Mononuclear cell (primary cell): ENCODE results near the gene AADAC. TPM values are rescaled to one million over a fixed set of nuclear protein-coding genes. Genes with fewer than 3 reads are reported as not detected.
"Not testable (repeated sequence)": the region's sequence is repeated elsewhere in the genome, so short reads cannot be mapped to it uniquely, and the experiment has no call there.

Experiments
- H3K27me3 ChIP-seq: 2 replicates; pipeline ENCODE4 v1.6.0; 2011; ENCODE audit warnings: low read length, control low read depth; ENCODE audit not compliant: insufficient read depth
- H3K4me1 ChIP-seq: 2 replicates; pipeline ENCODE4 v1.5.1; 2011; ENCODE audit warnings: mild to moderate bottlenecking, low read length, control low read depth; ENCODE audit not compliant: insufficient read depth
- H3K4me3 ChIP-seq: 2 replicates; pipeline ENCODE4 v1.5.1; 2011; ENCODE audit warnings: mild to moderate bottlenecking, low read length, moderate library complexity
- H3K9me3 ChIP-seq: 2 replicates; pipeline ENCODE4 v1.5.1; 2011; ENCODE audit warnings: low read depth, mild to moderate bottlenecking, control low read depth, low read length
- total RNA-seq: library from RNA; depleted of rRNA; stranded (reverse); fragments of >200 nt; gene quantifications from one replicate; pipeline ENCODE4 v1.2.3, GENCODE V29; 2012

AADAC gene
- total RNA-seq, 1 donor = not detected

DNA sequence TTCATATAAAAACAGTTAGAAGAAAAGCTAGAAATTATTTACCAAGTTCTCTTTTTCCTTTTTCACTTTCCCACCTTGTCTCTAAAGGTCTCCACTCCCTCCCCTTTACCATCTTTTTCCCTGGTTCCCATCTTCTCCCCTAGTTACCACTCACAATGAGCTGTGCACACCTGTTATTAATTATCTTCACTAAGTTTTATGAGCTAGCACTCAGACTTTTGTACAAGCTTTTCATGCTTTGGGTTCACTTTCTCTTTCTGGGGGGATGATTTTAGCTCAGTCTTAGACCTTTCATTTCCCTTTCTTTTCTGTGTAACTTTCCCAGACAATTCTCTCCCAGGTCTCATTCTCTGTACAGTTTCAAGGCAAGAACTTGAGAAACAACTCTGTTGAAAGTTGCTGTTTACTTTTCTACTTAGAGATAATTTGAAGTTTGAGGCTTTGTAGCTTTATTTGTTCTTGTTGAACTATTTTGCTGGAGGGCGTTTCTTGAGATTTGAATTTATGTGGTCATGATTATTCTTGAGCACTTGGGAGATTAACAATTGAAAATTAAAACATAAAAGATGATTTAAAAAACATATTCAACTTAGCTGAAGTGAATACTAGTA, 24.0 kb upstream of the AADAC start:
- no peaks in the 10 kb centered on the region for H3K27me3 ChIP-seq
- H3K4me1 ChIP-seq = no peaks in the 10 kb centered on the region

GRCh38 chr3:151790763-151791162, 23.2 kb upstream of the AADAC start:
- not testable (repeated sequence) for H3K9me3 ChIP-seq, H3K4me3 ChIP-seq, H3K27me3 ChIP-seq, H3K4me1 ChIP-seq

More for the DNA sequence above, 24.0 kb upstream of the AADAC start:
- Histone ChIP-seq H3K9me3 (no peaks in the 10 kb centered on the region), H3K4me3 (no peak overlapping the region)

GRCh38 chr3:151792411-151792810, 21.5 kb upstream of the AADAC start:
- Histone ChIP-seq H3K27me3 (no peaks in the 10 kb centered on the region), H3K4me1 (no peaks in the 10 kb centered on the region), H3K4me3 (no peak overlapping the region), H3K9me3 (no peaks in the 10 kb centered on the region)

GRCh38 chr3:151793636-151794035, 20.3 kb upstream of the AADAC start:
- no peak overlapping the region for H3K4me3 ChIP-seq
- no peaks in the 10 kb centered on the region for H3K9me3 ChIP-seq
- no peaks in the 10 kb centered on the region for H3K27me3 ChIP-seq
- no peaks in the 10 kb centered on the region for H3K4me1 ChIP-seq

DNA sequence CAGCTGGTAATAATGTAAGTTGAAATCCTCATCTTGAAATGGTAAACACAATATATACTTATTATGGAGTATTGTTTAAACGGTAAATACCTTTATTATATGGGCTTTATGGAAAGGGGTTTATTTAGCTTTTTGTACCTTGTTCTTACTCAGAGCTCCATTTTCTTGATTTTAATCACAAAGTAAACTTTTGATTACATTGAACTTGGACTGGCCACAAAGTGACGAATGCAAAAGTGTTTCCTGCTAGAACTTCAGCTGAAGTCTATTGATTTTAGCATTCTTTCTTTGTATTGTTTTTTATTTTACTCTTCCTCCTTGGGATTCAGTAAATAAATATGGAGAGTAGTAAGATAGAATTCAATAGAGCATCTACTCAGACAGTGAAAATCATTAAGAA, 19.8 kb upstream of the AADAC start:
- Histone ChIP-seq H3K27me3 (no peaks in the 10 kb centered on the region), H3K4me1 (no peaks in the 10 kb centered on the region), H3K4me3 (no peak overlapping the region), H3K9me3 (no peaks in the 10 kb centered on the region)

GRCh38 chr3:151795276-151795675, 18.6 kb upstream of the AADAC start:
- H3K4me3 ChIP-seq = no peak overlapping the region
- H3K27me3 ChIP-seq = no peaks in the 10 kb centered on the region
- no peaks in the 10 kb centered on the region for H3K9me3 ChIP-seq
- H3K4me1 ChIP-seq = no peaks in the 10 kb centered on the region

- no peaks in the 10 kb centered on the region for H3K4me1 ChIP-seq
- no peaks in the 10 kb centered on the region for H3K27me3 ChIP-seq
- H3K9me3 ChIP-seq = no peaks in the 10 kb centered on the region
- H3K4me3 ChIP-seq = no peak overlapping the region
Measured at GRCh38 chr3:151796105-151796680, 17.7 kb upstream of the AADAC start.

GRCh38 chr3:151798466-151798865, 15.4 kb upstream of the AADAC start:
- H3K27me3 ChIP-seq = no peaks in the 10 kb centered on the region
- H3K4me1 ChIP-seq = no peaks in the 10 kb centered on the region
- H3K9me3 ChIP-seq = no peaks in the 10 kb centered on the region
- H3K4me3 ChIP-seq = no peak overlapping the region

DNA sequence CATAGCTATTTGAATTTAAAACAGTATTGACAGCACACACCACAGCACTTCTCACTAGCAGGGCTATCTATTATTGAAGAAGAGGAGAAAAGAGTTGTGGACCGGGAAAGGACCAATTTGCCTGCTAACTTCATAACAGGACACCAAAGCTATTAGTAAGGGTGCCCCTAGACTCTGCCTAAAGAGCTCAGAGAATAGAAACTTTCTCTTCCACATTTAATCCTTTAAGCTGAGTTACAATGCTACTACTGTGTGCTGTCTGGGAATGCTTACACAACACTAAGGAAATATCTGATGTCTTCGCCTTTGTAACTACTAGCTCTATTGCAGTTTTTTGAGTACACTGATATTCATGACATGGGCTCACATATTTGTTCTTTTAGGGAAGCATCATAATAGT, 13.5 kb upstream of the AADAC start:
- Histone ChIP-seq H3K27me3 (no peaks in the 10 kb centered on the region), H3K4me1 (no peaks in the 10 kb centered on the region), H3K4me3 (no peak overlapping the region), H3K9me3 (no peaks in the 10 kb centered on the region)

GRCh38 chr3:151804267-151804666, 9.6 kb upstream of the AADAC start:
- Histone ChIP-seq H3K9me3 (no peaks in the 10 kb centered on the region), H3K4me3 (no peak overlapping the region), H3K4me1 (no peaks in the 10 kb centered on the region), H3K27me3 (no peaks in the 10 kb centered on the region)

GRCh38 chr3:151806838-151807237, 7.1 kb upstream of the AADAC start:
- Histone ChIP-seq H3K9me3 (no peaks in the 10 kb centered on the region), H3K4me3 (no peak overlapping the region), H3K27me3 (no peaks in the 10 kb centered on the region), H3K4me1 (no peaks in the 10 kb centered on the region)

GRCh38 chr3:151808926-151809325, 5.0 kb upstream of the AADAC start:
- not testable (repeated sequence) for H3K4me3 ChIP-seq, H3K9me3 ChIP-seq, H3K27me3 ChIP-seq, H3K4me1 ChIP-seq

DNA sequence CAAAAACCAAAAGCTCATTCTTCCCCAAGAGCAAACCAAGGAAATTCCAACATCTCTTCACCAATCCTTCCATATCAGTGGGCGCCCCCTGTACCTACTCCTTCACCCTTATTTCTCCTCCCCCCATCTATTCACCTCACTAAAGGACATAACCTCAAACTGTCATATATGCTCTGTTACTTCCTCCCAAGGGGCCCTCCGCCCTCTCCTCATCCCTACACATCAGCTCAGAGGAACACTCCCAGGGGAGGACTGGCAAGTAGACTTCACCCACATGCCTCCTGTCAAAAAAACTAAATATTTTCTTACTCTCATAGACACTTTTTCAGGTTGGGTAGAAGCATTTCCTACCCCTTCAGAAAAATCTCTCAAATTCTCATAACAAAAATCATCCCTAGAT, 2.4 kb upstream of the AADAC start:
- Histone ChIP-seq H3K4me1 (no peaks in the 10 kb centered on the region), H3K4me3 (no peak overlapping the region), H3K9me3 (no peaks in the 10 kb centered on the region), H3K27me3 (no peaks in the 10 kb centered on the region)

GRCh38 chr3:151814588-151814987, 672 bp downstream of the AADAC start:
- no peak overlapping the region for H3K4me3 ChIP-seq
- H3K4me1 ChIP-seq = no peaks in the 10 kb centered on the region
- no peaks in the 10 kb centered on the region for H3K27me3 ChIP-seq
- no peaks in the 10 kb centered on the region for H3K9me3 ChIP-seq

DNA sequence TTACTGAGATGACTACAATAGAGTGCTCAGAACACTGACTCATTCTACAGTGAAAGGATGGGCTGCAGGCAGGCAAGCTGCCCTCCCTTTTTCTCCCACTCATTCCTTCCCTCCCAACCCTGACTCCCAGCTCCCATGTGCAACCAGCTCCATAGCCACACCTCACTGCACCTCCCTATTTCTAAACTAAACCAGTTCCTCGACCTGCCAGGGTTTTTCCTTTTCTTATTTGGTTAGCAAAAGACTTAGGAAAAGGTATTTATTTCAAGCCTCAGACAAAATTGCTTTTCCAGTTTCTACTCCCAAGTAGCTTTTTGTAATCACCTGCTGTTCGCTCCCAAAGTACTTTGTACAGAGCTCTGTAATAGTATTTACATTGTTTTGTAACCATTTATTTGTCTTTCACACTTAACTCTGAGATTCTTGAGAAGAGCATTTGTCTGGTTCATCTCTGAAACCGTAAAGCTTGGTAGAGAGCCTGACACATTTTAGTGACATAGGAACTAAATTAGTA, 2.2 kb downstream of the AADAC start:
- H3K4me1 ChIP-seq = no peaks in the 10 kb centered on the region
- H3K27me3 ChIP-seq = no peaks in the 10 kb centered on the region
- H3K4me3 ChIP-seq = no peak overlapping the region
- H3K9me3 ChIP-seq = no peaks in the 10 kb centered on the region

DNA sequence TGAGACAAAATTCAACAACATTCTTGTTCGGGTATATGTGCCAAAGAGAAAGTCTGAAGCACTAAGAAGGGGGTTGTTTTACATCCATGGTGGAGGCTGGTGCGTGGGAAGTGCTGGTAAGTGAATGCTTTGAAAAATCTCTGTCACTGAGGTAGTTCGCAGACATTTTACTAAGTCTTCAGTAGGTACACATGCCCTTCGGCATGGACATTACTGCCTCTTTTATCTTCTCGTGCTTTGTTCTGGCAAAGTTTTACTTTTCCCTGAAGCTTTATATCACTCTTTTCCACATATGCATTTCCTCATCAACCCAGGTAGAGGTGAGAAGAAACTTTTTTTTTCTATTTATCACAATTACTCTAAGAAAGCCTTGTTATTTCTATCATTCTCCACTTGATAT, 3.6 kb downstream of the AADAC start:
- no peak overlapping the region for H3K4me3 ChIP-seq
- H3K9me3 ChIP-seq = no peaks in the 10 kb centered on the region
- no peaks in the 10 kb centered on the region for H3K4me1 ChIP-seq
- no peaks in the 10 kb centered on the region for H3K27me3 ChIP-seq
